ENCODE results near the gene PXK.

PXK gene

GRCh38 chr3:58404396-58404795 lies 71.7 kb downstream of the PXK start:
- Histone ChIP-seq H3K27ac (ENCODE audit: extremely low read depth, low read depth, low read length) (no peak overlapping the region), H3K4me1 (ENCODE audit: control insufficient read depth, insufficient read depth, low read length) (peaks cover 3% of the 10 kb centered on the region; the same call in 1 of the 2 replicates), H3K9me3 (ENCODE audit: control insufficient read depth, insufficient read depth, low read depth, low read length) (no peaks in the 10 kb centered on the region), H3K36me3 (ENCODE audit: control insufficient read depth in 2 of 2, insufficient read depth in 1 of 2, low read length in 2 of 2) (peaks cover 0 to 26% of the 10 kb centered on the region in 2 experiments; a peak in 2 of 3 replicates), H3K4me3 (ENCODE audit: low read depth, low read length) (no peak overlapping the region)
- ChIA-PET CTCF (interaction anchor here (0.7 to 3.4 kb wide), 5 partner anchors 9 to 127 kb away, joined by 3 to 16 read pairs (median 3); no protein-coding TSS in a partner anchor), POLR2A (no interaction called here)
- TF ChIP-seq ZNF366 (tag by site-specific recombination; conservative IDR thresholded peaks at IDR 0.05), result peak; percentile 38; the same call in 1 of the 2 replicates
- TF ChIP-seq HOXD13 (CRISPR knock-in tag; IDR thresholded peaks at IDR 0.05; ENCODE audit: borderline replicate concordance), result no peak
- no peak for TF ChIP-seq ZNF560 (tag by site-specific recombination; IDR thresholded peaks at IDR 0.05; ENCODE audit: borderline replicate concordance)
- no peak for TF ChIP-seq SCRT1 (tag by site-specific recombination; IDR thresholded peaks at IDR 0.05; ENCODE audit: borderline replicate concordance)
- no peak for TF ChIP-seq ZNF776 (tag by site-specific recombination; IDR thresholded peaks at IDR 0.05; ENCODE audit: borderline replicate concordance)
- peak; percentile 75 for TF ChIP-seq OSR2 (tag by site-specific recombination; IDR thresholded peaks at IDR 0.05)
- TF ChIP-seq ZNF398 (tag by site-specific recombination; IDR thresholded peaks at IDR 0.05), result 0 out of 2 replicates have a peak, but pooled peaks have one; percentile 26
- TF ChIP-seq ZSCAN5A (tag by site-specific recombination; IDR thresholded peaks at IDR 0.05), result no peak
- TF ChIP-seq SP7 (tag by site-specific recombination; IDR thresholded peaks at IDR 0.05), result 0 out of 2 replicates have a peak, but pooled peaks have one; percentile 37
- TF ChIP-seq ZEB2 (tag by site-specific recombination; IDR thresholded peaks at IDR 0.05), result peak; percentile 58; the same call in 1 of the 2 replicates
- 0 out of 2 replicates have a peak, but pooled peaks have one; percentile 23 for TF ChIP-seq ZNF184 (tag by site-specific recombination; IDR thresholded peaks at IDR 0.05)
- TF ChIP-seq ZNF660 (tag by site-specific recombination; IDR thresholded peaks at IDR 0.05), result peak; percentile 66; the same call in 1 of the 2 replicates
- TF ChIP-seq ZBTB17 (tag by site-specific recombination; IDR thresholded peaks at IDR 0.05), result 0 out of 2 replicates have a peak, but pooled peaks have one; percentile 12
- no peak for TF ChIP-seq GLI4 (tag by site-specific recombination; IDR thresholded peaks at IDR 0.05)
- peak; percentile 76 for TF ChIP-seq ZNF629 (tag by site-specific recombination; IDR thresholded peaks at IDR 0.05)
- TF ChIP-seq ZNF324 (tag by site-specific recombination; IDR thresholded peaks at IDR 0.05), result no peak
- no peak for TF ChIP-seq ZNF544 (tag by site-specific recombination; IDR thresholded peaks at IDR 0.05)
- 0 out of 2 replicates have a peak, but pooled peaks have one; percentile 22 for TF ChIP-seq WT1 (tag by site-specific recombination; IDR thresholded peaks at IDR 0.05)
- TF ChIP-seq ZNF610 (tag by site-specific recombination; IDR thresholded peaks at IDR 0.05; ENCODE audit: borderline replicate concordance), result no peak
- TF ChIP-seq ZNF501 (tag by site-specific recombination; IDR thresholded peaks at IDR 0.05), result no peak
- no peak for TF ChIP-seq ZNF488 (tag by site-specific recombination; IDR thresholded peaks at IDR 0.05)
- TF ChIP-seq ZNF211 (tag by site-specific recombination; IDR thresholded peaks at IDR 0.05; ENCODE audit: low read depth), result no peak
- peak; percentile 63; the same call in 1 of the 2 replicates for TF ChIP-seq HIC1 (tag by site-specific recombination; IDR thresholded peaks at IDR 0.05)
- no peak for TF ChIP-seq ZNF155 (tag by site-specific recombination; IDR thresholded peaks at IDR 0.05)
- TF ChIP-seq INSM2 (tag by site-specific recombination; IDR thresholded peaks at IDR 0.05), result no peak
- TF ChIP-seq PBX3 (CRISPR knock-in tag; IDR thresholded peaks at IDR 0.05), result no peak
- TF ChIP-seq GLIS1 (tag by site-specific recombination; IDR thresholded peaks at IDR 0.05), result peak; percentile 33; the same call in 1 of the 2 replicates
- TF ChIP-seq ZNF423 (tag by site-specific recombination; IDR thresholded peaks at IDR 0.05), result no peak

Data from HEK293 (cell line).